HG03159 (cell line): ENCODE data around the gene ASCL5.
A peak's percentile ranks its signal among the peaks of the same experiment; 100 is the strongest.

Source experiments
- ATAC-seq: cut with Tn5 transposase; IDR thresholded peaks from one replicate; pipeline ENCODE4 v1.9.1; 2021; ENCODE audit warnings: mild to moderate bottlenecking, moderate library complexity; ENCODE audit not compliant: unreplicated experiment

ASCL5 gene

GRCh38 chr1:201137024-201137392 is 10.0 kb upstream of the ASCL5 start:
- no peak for ATAC-seq

GRCh38 chr1:201136355-201137023 is 9.5 kb upstream of the ASCL5 start:
- no peak for ATAC-seq

- ATAC-seq = no peak
Measured at GRCh38 chr1:201134405-201134804, 7.4 kb upstream of the ASCL5 start.

- ATAC-seq = no peak
Measured at GRCh38 chr1:201131398-201131797, 4.4 kb upstream of the ASCL5 start.

- ATAC-seq = no peak
Measured at GRCh38 chr1:201128962-201129361, 2.0 kb upstream of the ASCL5 start.

GRCh38 chr1:201128476-201128875 is 1.5 kb upstream of the ASCL5 start:
- no peak for ATAC-seq

GRCh38 chr1:201127755-201128455 is 921 bp upstream of the ASCL5 start:
- ATAC-seq = no peak

- no peak for ATAC-seq
Measured at GRCh38 chr1:201126463-201126831, 537 bp downstream of the ASCL5 start.

GRCh38 chr1:201125800-201126199 is 1.2 kb downstream of the ASCL5 start:
- no peak for ATAC-seq

- no peak for ATAC-seq
Measured at GRCh38 chr1:201125019-201125418, 2.0 kb downstream of the ASCL5 start.

GRCh38 chr1:201123866-201124265 is 3.1 kb downstream of the ASCL5 start:
- ATAC-seq = no peak

GRCh38 chr1:201122321-201122957 is 4.5 kb downstream of the ASCL5 start:
- ATAC-seq = no peak

- ATAC-seq = no peak
Measured at GRCh38 chr1:201119206-201120197, 7.5 kb downstream of the ASCL5 start.

- no peak for ATAC-seq
Measured at GRCh38 chr1:201116091-201116490, 10.9 kb downstream of the ASCL5 start.

GRCh38 chr1:201115390-201115937 is 11.5 kb downstream of the ASCL5 start:
- ATAC-seq = no peak

GRCh38 chr1:201114245-201115131 is 12.5 kb downstream of the ASCL5 start:
- ATAC-seq = peak; percentile 84

GRCh38 chr1:201113451-201114244 is 13.3 kb downstream of the ASCL5 start:
- no peak for ATAC-seq

- ATAC-seq = no peak
Measured at GRCh38 chr1:201112926-201113325, 14.1 kb downstream of the ASCL5 start.

- no peak for ATAC-seq
Measured at GRCh38 chr1:201112173-201112731, 14.7 kb downstream of the ASCL5 start, which contains the start of gene CACNA1S. Gene CACNA1S (minus strand): TSS chr1:201112426. CDS start chr1:201112339, 87 bp downstream.
